Progenitor cell of endocrine pancreas (in vitro differentiated cells): ENCODE measurements around the gene WNT9A. TPM values are rescaled to one million over a fixed set of nuclear protein-coding genes. Genes with fewer than 3 reads are reported as not detected.
A peak's percentile ranks its signal among the peaks of the same experiment; 100 is the strongest.

ENCODE experiments used
- DNase-seq: peaks from one replicate; pipeline ENCODE4 v3.0.0; 2021; ENCODE audit warnings: low spot score; ENCODE audit not compliant: unreplicated experiment
- H3K27ac Mint-ChIP-seq: 2 replicates; pipeline ENCODE4 v1.8.0; 2021; ENCODE audit warnings: mild to moderate bottlenecking, moderate library complexity, mixed read lengths
- H3K27me3 Mint-ChIP-seq: 2 replicates; pipeline ENCODE4 v1.8.0; 2021; ENCODE audit warnings: mixed read lengths
- H3K36me3 Mint-ChIP-seq: 2 replicates; pipeline ENCODE4 v1.8.0; 2022; ENCODE audit warnings: mixed read lengths; ENCODE audit not compliant: insufficient read depth
- H3K4me1 Mint-ChIP-seq: 2 replicates; pipeline ENCODE4 v1.8.0; 2021; ENCODE audit warnings: low read depth, mixed read lengths
- H3K4me3 Mint-ChIP-seq: 2 replicates; pipeline ENCODE4 v1.8.0; 2021; ENCODE audit warnings: low read depth, mild to moderate bottlenecking, moderate library complexity, mixed read lengths
- H3K9me3 Mint-ChIP-seq: 2 replicates; pipeline ENCODE4 v1.8.0; 2021; ENCODE audit warnings: low read depth, mixed read lengths
- total RNA-seq: library from RNA; stranded (reverse); gene quantifications from 2 replicates; pipeline ENCODE4 v1.2.1, GENCODE V29; 2021
- TF ChIP-seq, protein P1 (sequence below): fragments of 200-600 bp; sonication (generic); IDR thresholded peaks from one replicate; pipeline ENCODE4 v1.5.0; 2021; ENCODE audit warnings: antibody characterized with exemption, mild to moderate bottlenecking; ENCODE audit not compliant: unreplicated experiment

The WNT9A gene
- total RNA-seq, 1 donor from 2014 or later: 1.2 TPM

- no peaks in the 10 kb centered on the region for H3K36me3 Mint-ChIP-seq
- H3K27me3 Mint-ChIP-seq: peaks cover 62% of the 10 kb centered on the region
- no peak overlapping the region for H3K4me3 Mint-ChIP-seq
- DNase-seq: peak; percentile 6
- H3K9me3 Mint-ChIP-seq: peaks cover 10% of the 10 kb centered on the region
- TF ChIP-seq, protein P1, sequence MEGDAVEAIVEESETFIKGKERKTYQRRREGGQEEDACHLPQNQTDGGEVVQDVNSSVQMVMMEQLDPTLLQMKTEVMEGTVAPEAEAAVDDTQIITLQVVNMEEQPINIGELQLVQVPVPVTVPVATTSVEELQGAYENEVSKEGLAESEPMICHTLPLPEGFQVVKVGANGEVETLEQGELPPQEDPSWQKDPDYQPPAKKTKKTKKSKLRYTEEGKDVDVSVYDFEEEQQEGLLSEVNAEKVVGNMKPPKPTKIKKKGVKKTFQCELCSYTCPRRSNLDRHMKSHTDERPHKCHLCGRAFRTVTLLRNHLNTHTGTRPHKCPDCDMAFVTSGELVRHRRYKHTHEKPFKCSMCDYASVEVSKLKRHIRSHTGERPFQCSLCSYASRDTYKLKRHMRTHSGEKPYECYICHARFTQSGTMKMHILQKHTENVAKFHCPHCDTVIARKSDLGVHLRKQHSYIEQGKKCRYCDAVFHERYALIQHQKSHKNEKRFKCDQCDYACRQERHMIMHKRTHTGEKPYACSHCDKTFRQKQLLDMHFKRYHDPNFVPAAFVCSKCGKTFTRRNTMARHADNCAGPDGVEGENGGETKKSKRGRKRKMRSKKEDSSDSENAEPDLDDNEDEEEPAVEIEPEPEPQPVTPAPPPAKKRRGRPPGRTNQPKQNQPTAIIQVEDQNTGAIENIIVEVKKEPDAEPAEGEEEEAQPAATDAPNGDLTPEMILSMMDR: no peak
- H3K4me1 Mint-ChIP-seq: no peaks in the 10 kb centered on the region
- H3K27ac Mint-ChIP-seq: no peak overlapping the region
Measured at GRCh38 chr1:227951624-227952373, 4.1 kb upstream of the WNT9A start.

GRCh38 chr1:227950735-227951346 is 3.1 kb upstream of the WNT9A start:
- peak; percentile 2 for DNase-seq
- Mint-ChIP-seq H3K36me3 (no peaks in the 10 kb centered on the region), H3K27me3 (peaks cover 57% of the 10 kb centered on the region), H3K9me3 (peaks cover 6% of the 10 kb centered on the region), H3K4me1 (peaks cover 1% of the 10 kb centered on the region), H3K27ac (no peak overlapping the region), H3K4me3 (no peak overlapping the region)
- TF ChIP-seq, protein P1: no peak

- Mint-ChIP-seq H3K36me3 (no peaks in the 10 kb centered on the region), H3K27ac (no peak overlapping the region), H3K27me3 (peaks cover 50% of the 10 kb centered on the region), H3K4me1 (peaks cover 1% of the 10 kb centered on the region), H3K9me3 (peaks cover 1% of the 10 kb centered on the region), H3K4me3 (no peak overlapping the region)
- DNase-seq: peak; percentile 8
- TF ChIP-seq, protein P1: no peak
Measured at GRCh38 chr1:227949954-227950734, 2.4 kb upstream of the WNT9A start.

GRCh38 chr1:227949341-227949921 is 1.7 kb upstream of the WNT9A start:
- Mint-ChIP-seq H3K27me3 (peaks cover 45% of the 10 kb centered on the region), H3K4me1 (peaks cover 1% of the 10 kb centered on the region), H3K36me3 (no peaks in the 10 kb centered on the region), H3K27ac (no peak overlapping the region), H3K4me3 (no peak overlapping the region), H3K9me3 (no peaks in the 10 kb centered on the region)
- DNase-seq: peak; percentile 8
- TF ChIP-seq, protein P1: no peak
